Measurements from ENCODE around the gene FMO1.

FMO1 gene

GRCh38 chr1:171251952-171252300 is 3.6 kb downstream of the FMO1 start:
- FAIRE-seq (no peak), DNase-seq (ENCODE audit: insufficient read length, low spot score) (no peak)
- TF ChIP-seq POLR2A (IDR thresholded peaks at IDR 0.05; ENCODE audit: low read depth, low read length): no peak

DNA sequence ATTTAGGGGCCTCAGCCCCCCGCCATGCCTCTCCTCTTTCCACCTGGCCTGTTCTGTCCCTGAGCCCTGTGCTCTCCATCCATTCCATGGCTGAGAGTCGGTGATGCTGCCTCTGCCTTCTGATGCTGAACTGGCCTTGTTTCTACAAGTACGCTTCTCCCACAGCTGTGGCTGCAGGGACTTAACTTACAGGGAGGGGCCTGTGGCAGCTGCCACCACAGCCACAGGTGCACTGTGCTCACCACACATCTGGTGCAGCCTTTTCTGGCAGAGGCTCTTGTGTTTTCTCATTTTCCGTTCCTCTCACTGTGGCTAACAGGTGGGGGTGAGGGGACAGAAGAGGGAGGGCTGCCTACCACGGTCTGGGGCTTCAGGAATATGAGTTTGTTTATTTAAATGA is 4.2 kb downstream of the FMO1 start:
- FAIRE-seq (no peak), DNase-seq (ENCODE audit: insufficient read length, low spot score) (no peak)

GRCh38 chr1:171254859-171255258 is 6.6 kb downstream of the FMO1 start:
- no peak for TF ChIP-seq POLR2A (IDR thresholded peaks at IDR 0.05; ENCODE audit: low read depth, low read length)
- DNase-seq (ENCODE audit: insufficient read length, low spot score) (no peak), FAIRE-seq (no peak)

More for the DNA sequence above, 4.2 kb downstream of the FMO1 start:
- no peak for TF ChIP-seq POLR2A (IDR thresholded peaks at IDR 0.05; ENCODE audit: low read depth, low read length)

- no peak for TF ChIP-seq POLR2A (IDR thresholded peaks at IDR 0.05; ENCODE audit: low read depth, low read length)
- DNase-seq (ENCODE audit: insufficient read length, low spot score): no peak
- no peak for FAIRE-seq
Observed at GRCh38 chr1:171256940-171257606, 8.8 kb downstream of the FMO1 start.

DNA sequence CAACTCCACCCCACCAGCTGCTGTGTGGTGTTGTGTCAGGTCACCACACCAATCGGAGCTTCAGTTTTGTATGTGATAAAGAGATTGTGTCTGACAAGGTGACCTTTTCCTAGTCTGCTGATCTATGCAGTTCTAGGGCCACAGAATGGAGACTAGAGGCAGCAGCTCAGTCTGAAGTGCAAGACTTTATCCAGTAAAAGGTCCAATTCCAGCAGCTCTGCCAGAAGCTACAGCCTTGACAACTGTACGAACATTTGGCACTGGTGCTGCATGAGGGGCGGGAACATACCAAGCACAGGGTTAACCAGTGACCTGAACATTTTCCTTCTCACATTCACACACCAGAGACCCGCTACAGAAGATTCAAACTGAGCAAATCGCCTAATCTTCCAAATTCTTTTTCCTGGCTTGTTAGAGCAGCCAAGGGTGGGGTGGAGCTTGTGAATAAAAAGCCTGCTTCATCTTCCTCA is 9.3 kb downstream of the FMO1 start:
- DNase-seq (ENCODE audit: insufficient read length, low spot score) (no peak), FAIRE-seq (no peak)
- TF ChIP-seq POLR2A (IDR thresholded peaks at IDR 0.05; ENCODE audit: low read depth, low read length): no peak

- no peak for DNase-seq (ENCODE audit: insufficient read length, low spot score)
- FAIRE-seq: no peak
- no peak for TF ChIP-seq POLR2A (IDR thresholded peaks at IDR 0.05; ENCODE audit: low read depth, low read length)
Observed at GRCh38 chr1:171258429-171258828, 10.1 kb downstream of the FMO1 start.

- TF ChIP-seq POLR2A (IDR thresholded peaks at IDR 0.05; ENCODE audit: low read depth, low read length): no peak
- FAIRE-seq: no peak
Observed at GRCh38 chr1:171258943-171259342, 10.6 kb downstream of the FMO1 start.

GRCh38 chr1:171261336-171261735 is 13.0 kb downstream of the FMO1 start:
- no peak for DNase-seq (ENCODE audit: insufficient read length, low spot score)
- TF ChIP-seq POLR2A (IDR thresholded peaks at IDR 0.05; ENCODE audit: low read depth, low read length): no peak
- FAIRE-seq: no peak

More at GRCh38 chr1:171258943-171259342, 10.6 kb downstream of the FMO1 start:
- DNase-seq (ENCODE audit: insufficient read length, low spot score): no peak

DNA sequence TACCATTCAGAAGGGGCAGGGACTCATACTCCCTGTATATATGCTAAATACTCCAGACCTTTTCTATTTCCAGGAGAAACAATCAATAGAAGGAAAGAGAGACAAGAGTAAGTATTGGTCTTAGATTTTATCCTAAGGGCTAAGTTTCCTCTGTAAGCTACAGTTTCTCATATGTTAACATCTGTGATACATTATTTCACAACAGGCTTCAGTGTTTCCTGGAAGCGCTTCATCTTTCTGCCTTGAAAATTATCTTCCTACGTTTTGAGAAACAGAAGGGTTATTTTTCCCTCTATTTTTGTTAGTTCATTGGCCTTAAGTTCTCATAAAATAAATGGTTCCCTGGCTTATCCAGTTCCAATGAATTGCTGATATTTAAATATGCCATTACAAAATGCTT is 15.6 kb downstream of the FMO1 start:
- no peak for FAIRE-seq
- no peak for TF ChIP-seq POLR2A (IDR thresholded peaks at IDR 0.05; ENCODE audit: low read depth, low read length)
- DNase-seq (ENCODE audit: insufficient read length, low spot score): no peak

DNA sequence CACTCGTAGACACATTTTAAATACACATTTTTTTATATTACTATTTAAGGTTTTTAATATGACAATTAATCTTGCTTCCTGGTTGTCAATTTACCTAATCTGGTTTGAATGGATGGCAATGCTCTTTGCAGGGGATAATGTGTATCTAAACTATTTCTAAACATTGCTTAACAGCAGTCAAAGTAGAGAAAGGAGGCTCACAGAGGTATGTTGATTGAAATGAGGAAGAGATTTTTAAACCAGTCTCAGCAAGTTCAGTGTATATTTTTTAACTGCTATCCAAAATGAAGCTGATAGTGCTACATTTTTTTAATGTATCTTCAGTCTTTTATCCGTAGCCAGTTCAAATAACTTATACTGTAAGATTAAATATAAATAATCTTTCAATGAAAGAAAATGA is 17.4 kb downstream of the FMO1 start:
- no peak for TF ChIP-seq POLR2A (IDR thresholded peaks at IDR 0.05; ENCODE audit: low read depth, low read length)
- DNase-seq (ENCODE audit: insufficient read length, low spot score): no peak
- FAIRE-seq: no peak

GRCh38 chr1:171266930-171267329 is 18.6 kb downstream of the FMO1 start:
- FAIRE-seq: no peak
- no peak for DNase-seq (ENCODE audit: insufficient read length, low spot score)

DNA sequence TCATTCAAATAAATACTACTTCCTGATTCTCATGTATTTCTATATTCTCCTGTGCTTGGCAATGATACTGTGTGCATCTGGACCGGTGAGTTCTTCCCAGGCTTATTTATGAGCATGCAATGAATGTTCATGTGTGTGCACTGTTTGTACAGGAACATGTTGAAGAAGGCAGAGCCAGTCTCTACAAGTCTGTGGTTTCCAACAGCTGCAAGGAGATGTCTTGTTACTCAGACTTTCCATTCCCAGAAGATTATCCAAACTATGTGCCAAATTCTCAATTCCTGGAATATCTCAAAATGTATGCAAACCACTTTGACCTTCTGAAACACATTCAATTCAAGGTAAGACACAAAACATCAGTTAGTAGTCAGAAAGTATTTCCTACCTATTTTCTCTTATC is 19.1 kb downstream of the FMO1 start:
- TF ChIP-seq POLR2A (IDR thresholded peaks at IDR 0.05; ENCODE audit: low read depth, low read length): no peak
- FAIRE-seq (no peak), DNase-seq (ENCODE audit: insufficient read length, low spot score) (no peak)

More at GRCh38 chr1:171266930-171267329, 18.6 kb downstream of the FMO1 start:
- no peak for TF ChIP-seq POLR2A (IDR thresholded peaks at IDR 0.05; ENCODE audit: low read depth, low read length)

GRCh38 chr1:171270806-171271205 is 22.5 kb downstream of the FMO1 start:
- DNase-seq (ENCODE audit: insufficient read length, low spot score) (no peak), FAIRE-seq (no peak)
- TF ChIP-seq POLR2A (IDR thresholded peaks at IDR 0.05; ENCODE audit: low read depth, low read length): no peak

- no peak for TF ChIP-seq POLR2A (IDR thresholded peaks at IDR 0.05; ENCODE audit: low read depth, low read length)
- no peak for FAIRE-seq
- no peak for DNase-seq (ENCODE audit: insufficient read length, low spot score)
Observed at GRCh38 chr1:171277534-171277933, 29.2 kb downstream of the FMO1 start.

- FAIRE-seq: no peak
Observed at GRCh38 chr1:171279234-171279633, 30.9 kb downstream of the FMO1 start.

More at GRCh38 chr1:171279234-171279633, 30.9 kb downstream of the FMO1 start:
- no peak for TF ChIP-seq POLR2A (IDR thresholded peaks at IDR 0.05; ENCODE audit: low read depth, low read length)
- no peak for DNase-seq (ENCODE audit: insufficient read length, low spot score)

Measured in H54 (cell line).